IPS-NIHi7 (cell line): ENCODE results near the gene SLC39A3.

Experiments used
- DNase-seq: peaks from one replicate; pipeline ENCODE4 v3.0.0; 2012; ENCODE audit warnings: mixed read lengths; ENCODE audit errors: extremely low spot score

SLC39A3 gene

GRCh38 chr19:2768365-2769132 lies 28.7 kb upstream of the SLC39A3 start:
- DNase-seq, result no peak

DNA sequence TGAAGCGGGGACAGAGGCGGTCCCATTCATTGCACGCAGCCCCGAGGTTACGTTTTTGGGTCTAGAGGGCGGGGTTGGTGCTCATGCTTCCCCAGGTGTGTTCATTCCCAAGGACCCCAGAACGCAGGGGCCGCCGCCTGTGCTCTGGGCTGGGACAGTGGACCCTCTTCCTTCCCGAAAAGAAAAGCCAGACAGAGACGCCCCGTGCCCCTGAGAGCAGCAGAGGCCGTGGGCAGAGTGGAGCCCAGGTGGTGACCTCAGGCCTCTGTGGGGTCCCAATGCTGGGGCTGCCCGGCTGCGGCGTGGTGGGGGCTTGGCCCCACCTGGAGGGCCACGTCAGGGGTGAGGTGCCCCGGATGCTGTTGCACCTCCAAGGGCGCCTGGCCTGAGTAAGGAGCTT lies 27.9 kb upstream of the SLC39A3 start:
- no peak for DNase-seq

GRCh38 chr19:2766594-2767372 lies 27.0 kb upstream of the SLC39A3 start:
- DNase-seq, result no peak

DNA sequence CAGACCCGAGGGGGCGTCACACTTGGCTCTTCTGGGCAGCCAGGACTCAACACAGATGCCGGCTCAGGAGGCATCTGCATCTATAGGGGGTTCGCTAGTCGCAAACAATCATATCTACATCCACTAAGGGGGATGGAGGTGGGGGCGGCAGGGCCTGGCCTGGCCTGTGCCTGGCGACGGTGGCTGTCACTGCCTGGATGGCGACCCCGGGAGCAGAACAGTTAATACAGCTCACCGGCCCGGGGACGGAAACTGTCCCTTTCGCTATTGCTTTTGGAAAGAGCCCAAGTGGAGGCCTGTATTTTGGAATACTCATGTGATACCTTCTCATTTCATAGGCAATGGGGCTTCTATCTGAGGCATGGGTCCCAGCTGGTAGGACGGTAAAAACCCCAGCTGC lies 25.6 kb upstream of the SLC39A3 start:
- DNase-seq, result no peak

DNA sequence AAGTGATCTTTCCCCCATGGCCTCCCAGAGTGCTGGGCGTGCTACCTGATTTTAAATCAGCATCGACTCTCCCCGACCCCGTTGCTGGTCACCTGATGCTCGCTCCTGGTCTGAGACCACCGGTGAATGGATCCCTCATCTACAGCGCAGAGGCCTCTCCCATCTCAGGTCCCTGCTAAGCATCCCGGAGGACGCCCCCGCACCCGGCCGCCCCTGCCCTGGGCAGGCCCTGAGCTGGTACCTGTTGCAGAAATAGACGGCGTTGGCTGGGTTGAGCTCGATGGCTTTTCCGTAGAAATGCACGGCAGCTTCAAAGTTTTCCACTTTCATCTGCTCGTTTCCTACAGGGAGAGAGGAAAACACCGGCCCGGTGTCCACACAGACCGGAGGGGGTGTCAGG lies 25.1 kb upstream of the SLC39A3 start:
- DNase-seq, result no peak

DNA sequence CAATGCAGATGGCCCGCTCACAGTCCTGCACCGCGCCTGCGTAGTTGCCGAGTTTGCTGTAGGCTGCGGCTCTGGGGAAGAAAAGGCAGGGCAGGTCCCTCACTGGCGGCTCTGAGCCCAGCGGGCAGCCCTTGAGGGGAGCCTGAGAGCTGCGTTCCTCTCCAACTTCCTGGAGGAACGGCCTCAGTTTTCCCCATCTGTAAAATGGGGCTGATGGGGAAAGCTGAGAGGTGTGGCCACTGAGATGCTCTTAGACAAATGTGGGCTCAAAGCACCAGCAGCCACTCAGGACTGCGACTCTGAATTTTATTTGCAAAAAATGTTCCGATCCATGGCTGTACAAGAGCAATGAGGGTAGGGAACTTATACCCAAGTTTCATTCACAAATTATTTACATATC lies 23.9 kb upstream of the SLC39A3 start:
- no peak for DNase-seq

- DNase-seq, result no peak
Observed at GRCh38 chr19:2762783-2763496, 23.1 kb upstream of the SLC39A3 start.

DNA sequence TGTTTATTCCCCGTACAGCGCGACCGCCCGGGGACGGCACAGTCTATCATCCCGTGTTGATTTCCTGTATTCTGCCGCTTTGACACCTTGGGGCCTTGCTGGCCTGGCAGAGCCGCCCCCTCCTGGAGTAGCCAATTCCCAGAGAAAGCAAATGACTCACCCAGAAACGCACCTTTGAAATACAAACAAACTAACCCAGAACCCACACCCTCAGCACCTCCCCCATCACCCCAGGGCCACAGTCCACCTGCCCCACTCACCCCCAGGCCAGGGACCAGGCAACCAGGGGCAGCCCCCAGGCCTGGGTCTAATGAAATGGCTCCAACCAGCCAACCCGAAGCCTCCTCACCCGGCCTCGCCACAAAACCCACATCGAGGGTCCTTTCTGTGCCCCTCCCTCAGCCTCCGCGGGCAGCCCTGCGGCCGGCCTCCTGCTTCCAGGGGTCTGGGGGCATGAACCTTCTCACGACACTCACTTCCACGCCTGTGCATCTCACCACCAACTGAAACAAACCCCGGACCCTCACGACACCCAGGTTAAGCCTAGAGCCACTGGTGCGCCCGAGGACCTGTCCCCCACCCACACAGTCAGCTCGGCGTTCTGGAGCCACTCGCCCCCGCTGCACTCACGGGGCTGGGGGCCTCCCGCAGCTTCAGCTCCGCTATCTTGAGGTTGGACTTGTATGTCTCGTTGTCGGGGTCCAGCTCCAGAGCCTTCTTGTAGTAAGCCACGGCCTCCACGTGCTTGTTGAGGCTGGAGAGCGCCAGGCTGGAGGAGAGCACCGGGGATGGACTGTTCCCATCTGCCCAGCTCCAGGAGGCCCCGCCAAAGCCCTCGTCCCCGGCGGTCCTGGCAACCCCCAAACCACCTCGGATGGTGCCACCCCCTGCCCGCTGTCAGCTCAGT lies 22.3 kb upstream of the SLC39A3 start:
- no peak for DNase-seq

- no peak for DNase-seq
Observed at GRCh38 chr19:2761309-2761677, 21.5 kb upstream of the SLC39A3 start.

DNA sequence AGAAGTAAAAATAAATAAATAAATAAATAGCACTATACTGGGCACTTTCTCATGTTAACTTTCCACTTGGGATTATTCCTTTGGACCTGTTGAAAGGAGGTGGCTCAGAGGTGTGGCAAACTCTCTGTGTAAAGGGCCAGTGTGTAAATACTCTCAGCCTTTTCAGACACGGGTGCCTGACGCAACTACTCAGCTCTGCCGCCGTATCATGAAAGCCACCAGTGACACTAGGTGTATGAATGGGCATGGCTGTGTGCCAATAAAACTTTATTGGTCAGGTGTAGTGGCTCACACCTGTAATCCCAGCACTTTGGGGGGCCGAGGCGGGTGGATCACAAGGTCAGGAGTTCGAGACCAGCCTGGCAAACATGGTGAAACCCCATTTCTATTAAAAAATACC lies 20.1 kb upstream of the SLC39A3 start:
- DNase-seq, result no peak

- DNase-seq, result no peak
Observed at GRCh38 chr19:2759362-2759761, 19.5 kb upstream of the SLC39A3 start.

DNA sequence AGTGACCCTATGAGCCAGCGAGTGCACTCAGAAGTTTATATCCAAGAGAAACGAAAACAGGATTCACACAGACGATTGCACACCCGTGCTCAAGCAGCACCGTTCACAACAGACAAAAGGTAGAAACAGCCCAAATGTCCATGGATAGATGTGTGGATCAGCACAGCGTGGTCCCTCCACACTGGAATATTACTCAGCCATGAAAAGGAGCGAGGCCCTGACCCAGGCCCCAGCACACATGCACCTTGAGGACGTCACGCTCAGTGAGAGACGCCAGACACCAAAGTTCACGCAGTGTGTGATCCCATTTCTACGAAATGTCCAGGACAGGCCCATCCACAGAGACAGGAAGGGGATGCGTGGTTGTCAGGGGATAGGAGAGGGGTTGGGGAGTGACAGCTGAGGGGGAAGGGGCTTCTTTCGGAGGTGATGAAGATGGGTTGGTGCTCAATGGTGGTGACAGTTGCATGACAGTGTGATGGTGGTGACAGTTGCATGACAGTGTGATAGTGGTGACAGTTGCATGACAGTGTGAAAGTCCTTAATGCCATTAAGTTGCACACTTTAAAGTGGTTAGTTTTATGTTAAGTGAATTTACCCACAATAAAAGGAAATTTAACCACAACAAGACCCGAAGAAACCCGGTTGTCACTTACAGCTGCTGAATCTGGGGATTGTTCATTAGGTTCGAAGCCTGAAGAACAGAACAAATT lies 18.9 kb upstream of the SLC39A3 start:
- DNase-seq, result no peak

GRCh38 chr19:2756921-2757881 lies 17.4 kb upstream of the SLC39A3 start:
- DNase-seq, result no peak

DNA sequence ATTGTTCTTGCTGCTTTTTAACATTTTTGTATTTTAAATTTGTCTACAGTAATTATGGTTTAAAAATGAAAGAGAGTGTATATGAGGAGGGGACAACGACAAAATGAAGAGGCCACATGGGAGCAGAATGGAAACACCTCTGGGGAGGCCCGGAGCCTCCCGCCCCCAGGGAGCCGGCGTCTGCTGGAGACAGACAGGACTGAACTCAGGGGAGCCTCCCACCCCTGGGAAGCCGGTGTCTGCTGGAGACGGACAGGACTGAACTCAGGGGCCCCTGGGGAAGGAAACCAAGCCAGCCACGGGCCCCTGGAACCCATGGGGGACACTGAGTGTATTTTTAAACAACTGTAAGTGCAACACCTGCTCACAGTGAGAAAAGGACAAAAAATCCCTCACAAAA lies 16.7 kb upstream of the SLC39A3 start:
- DNase-seq, result no peak

DNA sequence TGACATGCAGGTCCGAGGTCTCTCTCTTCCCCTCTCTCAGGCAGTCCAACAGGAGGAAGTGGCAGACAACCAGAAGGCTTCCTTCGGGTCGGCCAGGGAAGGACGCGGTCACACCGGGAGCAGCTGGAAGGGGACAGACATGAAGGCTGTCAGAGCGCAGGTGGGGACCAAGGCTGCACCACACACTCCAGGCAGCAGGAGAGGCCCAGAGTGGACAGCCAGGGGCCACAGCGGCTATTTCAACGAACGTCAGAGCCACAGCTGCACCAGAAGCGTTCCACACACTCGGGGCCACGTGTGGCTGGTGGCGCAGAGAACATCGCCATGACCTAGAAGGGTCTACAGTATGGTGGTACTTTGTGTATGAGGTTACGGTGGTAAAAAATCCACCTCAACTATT lies 16.0 kb upstream of the SLC39A3 start:
- DNase-seq, result no peak

DNA sequence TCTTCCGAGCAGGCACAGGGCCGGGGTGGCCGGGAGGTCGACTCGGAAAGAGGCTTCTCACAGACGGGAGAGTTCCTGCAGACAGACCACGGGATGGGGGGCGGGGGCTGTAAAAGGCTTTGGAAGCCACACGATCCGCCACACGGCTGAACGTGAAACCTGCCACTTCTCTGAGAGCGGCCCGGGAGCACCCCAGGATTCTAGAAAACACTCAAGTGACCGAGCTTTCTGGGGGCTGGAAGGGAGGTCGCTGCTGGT lies 15.6 kb upstream of the SLC39A3 start:
- DNase-seq, result no peak

DNA sequence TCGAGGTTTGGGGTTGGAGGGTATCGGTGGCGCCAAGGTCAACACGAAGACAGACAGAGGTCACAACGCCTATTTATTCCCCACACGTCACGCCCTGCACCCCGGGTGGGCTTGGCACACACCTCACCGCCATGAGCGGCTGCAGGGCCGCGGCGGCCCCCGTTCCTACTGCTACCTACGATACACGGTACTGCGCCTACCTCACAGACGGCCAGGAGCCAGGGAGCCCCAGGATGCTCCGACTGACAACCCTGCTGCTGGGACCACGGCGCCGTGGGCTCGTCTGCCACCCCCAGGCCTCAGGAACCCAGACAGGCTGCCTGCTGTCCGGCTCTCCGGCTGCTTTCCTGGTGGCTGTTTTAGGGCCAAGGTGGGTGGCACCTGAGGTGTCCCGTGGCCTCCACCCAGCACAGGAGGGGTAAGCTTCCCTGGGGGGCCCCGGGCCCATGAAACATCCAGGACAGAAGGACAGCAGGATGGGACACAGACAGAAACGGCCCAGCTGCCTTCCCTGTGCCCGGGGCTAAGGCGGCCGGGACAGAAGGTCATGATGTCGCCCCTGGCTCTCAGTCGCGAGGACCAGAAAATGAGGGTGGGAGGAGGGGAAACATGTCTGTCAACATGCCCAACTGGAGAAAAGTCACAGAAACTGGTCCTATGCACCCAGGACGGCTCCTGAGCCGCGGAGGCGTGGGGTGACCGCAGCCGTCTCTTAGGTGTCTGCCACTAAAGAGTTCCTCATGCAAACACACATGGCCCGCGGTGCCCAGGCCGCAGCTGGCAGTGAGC lies 15.0 kb upstream of the SLC39A3 start:
- no peak for DNase-seq

DNA sequence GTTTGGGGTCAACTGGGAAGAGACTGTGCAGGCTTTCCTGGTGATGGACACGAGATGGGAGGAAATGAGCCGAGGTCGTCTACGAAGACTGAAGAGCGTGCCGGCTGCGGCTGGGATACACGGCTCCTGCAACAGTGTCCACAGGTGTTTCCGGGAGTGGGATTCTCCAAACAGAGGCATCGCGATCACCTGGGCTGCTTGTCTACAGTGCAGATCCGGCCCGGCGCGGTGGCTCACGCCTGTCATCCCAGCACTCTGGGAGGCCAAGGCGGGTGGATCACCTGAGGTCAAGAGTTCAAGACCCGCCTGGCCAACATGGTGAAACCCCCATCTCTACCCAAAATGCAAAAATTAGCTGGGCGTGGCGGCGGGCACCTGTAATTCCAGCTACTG lies 11.6 kb upstream of the SLC39A3 start:
- DNase-seq, result no peak

DNA sequence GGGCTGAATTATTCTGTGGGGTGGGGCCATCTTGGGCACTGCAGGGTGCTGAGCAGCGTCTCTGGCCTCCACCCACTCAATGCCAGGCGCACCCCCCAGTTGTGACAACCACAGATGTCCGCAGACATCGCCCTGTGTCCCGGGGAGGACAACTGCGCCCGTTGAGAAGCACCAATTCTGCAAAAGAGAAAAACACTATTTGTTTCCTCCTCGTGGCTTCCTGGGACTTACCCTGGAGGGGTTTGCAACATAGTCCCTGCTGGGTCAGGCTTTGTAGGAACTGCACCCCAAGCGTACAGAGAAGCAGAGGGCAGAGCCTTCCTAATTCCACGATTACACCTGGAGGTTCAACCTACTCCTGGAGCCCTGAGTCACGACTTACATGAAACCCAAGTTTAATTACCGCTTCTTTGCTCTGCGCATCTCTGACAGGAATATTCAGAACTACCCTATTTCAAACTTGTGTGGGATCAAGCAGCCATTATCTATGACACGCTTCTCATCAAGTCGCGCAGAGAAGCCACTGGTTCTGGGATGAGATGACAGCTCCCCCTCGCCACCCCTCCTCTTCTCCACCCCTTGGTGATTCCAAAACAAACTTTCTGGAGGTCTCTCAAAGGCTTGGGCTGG lies 11.1 kb upstream of the SLC39A3 start:
- no peak for DNase-seq
